Effector memory CD8-positive, alpha-beta T cell (primary cell): ENCODE results near the gene TACR1.
"Not testable (repeated sequence)": the region's sequence is repeated elsewhere in the genome, so short reads cannot be mapped to it uniquely, and the experiment has no call there.

Experiments
- ATAC-seq: fragments of 150-1000 bp; cut with Tn5 transposase; replicated peaks from 2 replicates; pipeline ENCODE4 v1.10.0; 2021; ENCODE audit warnings: mild to moderate bottlenecking, moderate library complexity
- DNase-seq, 3 experiments: peaks; one replicate each; pipeline ENCODE4 v3.0.0; 2021
- H3K27ac Mint-ChIP-seq, 2 donors: one replicate each; pipeline ENCODE4 v1.8.0; 2022; ENCODE audit warnings: mild to moderate bottlenecking in 2 of 2, mixed read lengths in 2 of 2, moderate library complexity in 2 of 2
- H3K27me3 Mint-ChIP-seq, 2 donors: one replicate each; pipeline ENCODE4 v1.8.0; 2022; ENCODE audit warnings: mixed read lengths in 2 of 2
- H3K36me3 Mint-ChIP-seq: one replicate; pipeline ENCODE4 v1.8.0; 2022; ENCODE audit warnings: mild to moderate bottlenecking, moderate library complexity, mixed read lengths; ENCODE audit not compliant: insufficient read depth
- H3K4me1 Mint-ChIP-seq, 2 donors: one replicate each; pipeline ENCODE4 v1.8.0; 2022; ENCODE audit warnings: low read depth in 2 of 2, mixed read lengths in 2 of 2
- H3K4me3 Mint-ChIP-seq, 2 donors: one replicate each; pipeline ENCODE4 v1.8.0; 2022; ENCODE audit warnings: mild to moderate bottlenecking in 2 of 2, mixed read lengths in 2 of 2, moderate library complexity in 2 of 2
- H3K9me3 Mint-ChIP-seq, 2 donors: one replicate each; pipeline ENCODE4 v1.8.0; 2022; ENCODE audit warnings: mixed read lengths in 2 of 2

TACR1 gene

DNA sequence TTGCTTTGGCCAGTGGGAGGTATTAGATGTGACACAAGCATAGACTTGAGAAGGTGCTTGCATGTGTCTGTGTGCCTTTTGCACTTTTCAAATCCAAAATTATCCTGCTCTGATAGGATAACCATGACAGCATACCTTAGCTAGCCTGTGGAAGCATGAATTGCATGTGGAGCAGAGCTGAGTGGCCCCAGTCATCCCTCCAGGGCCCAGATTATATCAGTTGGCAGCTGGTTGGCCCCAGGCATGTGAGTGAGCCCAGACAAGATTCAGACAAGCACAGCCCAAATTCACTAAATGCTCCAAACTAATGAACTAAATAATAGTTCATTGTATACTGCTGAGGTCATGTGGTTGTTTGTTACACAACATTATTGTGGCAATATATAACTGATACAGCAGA, 18.8 kb downstream of the TACR1 start:
- H3K4me1 Mint-ChIP-seq: no peaks in the 10 kb centered on the region
- ATAC-seq (no peak), DNase-seq (no peak)
- no peak overlapping the region for H3K4me3 Mint-ChIP-seq
- no peaks in the 10 kb centered on the region for H3K9me3 Mint-ChIP-seq
- no peak overlapping the region for H3K27ac Mint-ChIP-seq
- H3K27me3 Mint-ChIP-seq: peaks cover 0 to 7% of the 10 kb centered on the region in 2 donors
- H3K36me3 Mint-ChIP-seq: no peaks in the 10 kb centered on the region

DNA sequence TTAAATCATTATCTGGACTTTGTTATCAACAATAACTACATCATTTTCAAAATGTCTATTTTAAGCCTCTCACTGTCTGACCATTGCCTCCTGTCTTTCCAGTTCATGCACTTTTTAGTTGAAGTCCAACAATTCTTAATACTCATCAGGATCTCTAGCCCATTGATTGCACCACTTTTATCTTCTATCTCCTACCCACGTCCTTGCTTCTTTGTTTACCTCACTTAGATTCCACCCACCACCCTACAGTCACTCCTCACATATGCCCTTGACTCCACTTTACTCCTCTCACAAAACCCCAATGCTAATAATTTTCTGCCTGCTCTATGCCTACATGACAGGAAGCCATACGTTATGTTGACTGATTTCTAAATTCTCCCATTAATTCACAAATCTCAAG, 21.9 kb downstream of the TACR1 start:
- no peaks in the 10 kb centered on the region for H3K9me3 Mint-ChIP-seq

GRCh38 chr2:75175456-75175855, 23.9 kb downstream of the TACR1 start:
- Mint-ChIP-seq H3K36me3 (no peaks in the 10 kb centered on the region), H3K9me3 (no peaks in the 10 kb centered on the region), H3K27me3 (peaks cover 11% of the 10 kb centered on the region in 2 donors), H3K4me3 (no peak overlapping the region), H3K27ac (no peak overlapping the region), H3K4me1 (no peaks in the 10 kb centered on the region)
- DNase-seq: no peak
- ATAC-seq: no peak

More for the DNA sequence above, 21.9 kb downstream of the TACR1 start:
- no peak for ATAC-seq
- Mint-ChIP-seq H3K36me3 (no peaks in the 10 kb centered on the region), H3K27me3 (no peaks in the 10 kb centered on the region), H3K27ac (no peak overlapping the region), H3K4me3 (no peak overlapping the region), H3K4me1 (no peaks in the 10 kb centered on the region)
- no peak for DNase-seq

DNA sequence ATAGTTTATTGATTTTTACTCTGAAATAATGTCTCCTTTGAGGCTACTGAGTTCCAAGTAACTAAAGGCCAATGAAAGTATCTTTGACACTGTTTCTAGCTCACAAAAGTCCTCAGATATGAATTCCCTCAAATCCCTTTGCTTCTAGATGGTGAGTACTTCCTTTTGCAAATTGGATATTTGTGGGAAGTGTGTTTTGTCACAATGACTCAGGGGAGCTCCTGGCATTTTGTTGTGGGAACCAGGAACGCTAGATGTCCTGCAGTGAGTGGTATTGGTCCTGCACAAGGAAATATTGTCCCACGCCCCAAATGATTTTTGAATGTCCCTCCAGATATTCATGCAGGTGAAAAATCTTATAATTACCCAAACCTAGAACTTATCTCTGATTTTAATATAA, 24.3 kb downstream of the TACR1 start:
- Mint-ChIP-seq H3K36me3 (no peaks in the 10 kb centered on the region), H3K9me3 (no peaks in the 10 kb centered on the region), H3K27ac (no peak overlapping the region), H3K4me3 (no peak overlapping the region), H3K4me1 (no peaks in the 10 kb centered on the region), H3K27me3 (peaks cover 13% of the 10 kb centered on the region in 2 donors)
- DNase-seq (no peak), ATAC-seq (no peak)

GRCh38 chr2:75174519-75174918, 24.8 kb downstream of the TACR1 start:
- no peaks in the 10 kb centered on the region for H3K4me1 Mint-ChIP-seq
- no peak for ATAC-seq
- DNase-seq: no peak
- H3K27me3 Mint-ChIP-seq: peaks cover 13% of the 10 kb centered on the region in 2 donors
- H3K4me3 Mint-ChIP-seq: no peak overlapping the region
- no peaks in the 10 kb centered on the region for H3K9me3 Mint-ChIP-seq
- no peaks in the 10 kb centered on the region for H3K36me3 Mint-ChIP-seq
- no peak overlapping the region for H3K27ac Mint-ChIP-seq

DNA sequence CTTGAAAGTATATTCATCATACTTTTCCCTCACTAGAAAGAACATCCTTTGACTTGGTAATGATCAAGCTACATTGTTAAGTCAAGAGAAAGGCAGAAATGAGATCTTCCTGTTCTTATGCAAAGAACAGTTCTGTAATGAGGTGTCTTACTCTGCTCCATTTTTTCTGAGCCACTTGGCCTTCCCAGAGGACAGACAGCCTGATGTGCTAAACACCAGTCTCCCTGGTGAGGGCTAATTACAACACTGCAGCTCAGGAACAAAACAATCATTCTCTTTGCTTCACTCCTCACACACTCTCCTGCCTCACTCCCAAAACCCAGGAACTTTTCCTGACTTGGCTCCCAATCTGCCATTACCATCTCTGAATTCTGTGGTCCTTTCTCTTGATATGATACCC, 25.6 kb downstream of the TACR1 start:
- Mint-ChIP-seq H3K27me3 (peaks cover 13% of the 10 kb centered on the region in 2 donors), H3K36me3 (no peaks in the 10 kb centered on the region), H3K9me3 (no peaks in the 10 kb centered on the region), H3K4me3 (no peak overlapping the region), H3K27ac (no peak overlapping the region), H3K4me1 (no peaks in the 10 kb centered on the region)
- DNase-seq (no peak), ATAC-seq (no peak)

- peaks cover 13% of the 10 kb centered on the region in 2 donors for H3K27me3 Mint-ChIP-seq
- not testable (repeated sequence) for H3K4me3 Mint-ChIP-seq, H3K4me1 Mint-ChIP-seq, H3K36me3 Mint-ChIP-seq, H3K9me3 Mint-ChIP-seq, ATAC-seq, DNase-seq, H3K27ac Mint-ChIP-seq
Observed at GRCh38 chr2:75171423-75171822, 27.9 kb downstream of the TACR1 start.

- Mint-ChIP-seq H3K9me3 (no peaks in the 10 kb centered on the region), H3K27me3 (peaks cover 13% of the 10 kb centered on the region in 2 donors), H3K36me3 (no peaks in the 10 kb centered on the region), H3K4me1 (no peaks in the 10 kb centered on the region), H3K4me3 (no peak overlapping the region), H3K27ac (no peak overlapping the region)
- DNase-seq: no peak
- no peak for ATAC-seq
Observed at GRCh38 chr2:75170889-75171288, 28.4 kb downstream of the TACR1 start.

DNA sequence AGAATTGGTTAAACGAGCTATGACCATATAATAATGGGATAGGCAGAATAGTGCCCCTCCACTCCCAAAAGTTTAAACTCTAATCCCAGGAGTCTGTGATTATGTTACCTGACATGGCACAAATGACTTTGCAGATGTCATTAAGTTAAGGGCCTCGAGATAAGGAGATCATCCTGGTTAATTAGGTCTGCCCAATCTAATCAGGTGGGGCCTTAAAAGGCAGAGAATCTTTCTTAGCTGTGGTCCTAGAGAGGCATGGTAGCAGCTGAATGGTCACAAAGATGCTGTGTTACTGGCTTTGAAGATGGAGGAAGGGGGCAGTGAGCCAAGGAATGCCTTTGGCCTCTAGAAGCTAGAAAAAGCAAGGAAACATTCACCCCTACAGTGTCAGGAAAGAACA, 31.1 kb downstream of the TACR1 start:
- no peak for DNase-seq
- no peak overlapping the region for H3K4me3 Mint-ChIP-seq
- no peak for ATAC-seq

GRCh38 chr2:75166491-75166890, 32.8 kb downstream of the TACR1 start:
- ATAC-seq: no peak
- Mint-ChIP-seq H3K27me3 (peaks cover 12 to 16% of the 10 kb centered on the region in 2 donors), H3K4me1 (no peaks in the 10 kb centered on the region), H3K36me3 (no peaks in the 10 kb centered on the region), H3K9me3 (no peaks in the 10 kb centered on the region), H3K4me3 (no peak overlapping the region), H3K27ac (no peak overlapping the region)
- no peak for DNase-seq

More for the DNA sequence above, 31.1 kb downstream of the TACR1 start:
- H3K9me3 Mint-ChIP-seq: no peaks in the 10 kb centered on the region
- no peaks in the 10 kb centered on the region for H3K36me3 Mint-ChIP-seq
- peaks cover 13% of the 10 kb centered on the region in 2 donors for H3K27me3 Mint-ChIP-seq
- H3K4me1 Mint-ChIP-seq: no peaks in the 10 kb centered on the region
- H3K27ac Mint-ChIP-seq: no peak overlapping the region

GRCh38 chr2:75162897-75163296, 36.4 kb downstream of the TACR1 start:
- peaks cover 0 to 18% of the 10 kb centered on the region in 2 donors for H3K27me3 Mint-ChIP-seq

GRCh38 chr2:75162259-75162658, 37.1 kb downstream of the TACR1 start:
- ATAC-seq: no peak
- H3K36me3 Mint-ChIP-seq: no peaks in the 10 kb centered on the region
- peaks cover 0 to 18% of the 10 kb centered on the region in 2 donors for H3K27me3 Mint-ChIP-seq
- H3K4me3 Mint-ChIP-seq: no peak overlapping the region
- DNase-seq: no peak
- H3K9me3 Mint-ChIP-seq: no peaks in the 10 kb centered on the region
- H3K27ac Mint-ChIP-seq: no peak overlapping the region
- H3K4me1 Mint-ChIP-seq: no peaks in the 10 kb centered on the region

More at GRCh38 chr2:75162897-75163296, 36.4 kb downstream of the TACR1 start:
- H3K27ac Mint-ChIP-seq: no peak overlapping the region
- DNase-seq: no peak
- no peaks in the 10 kb centered on the region for H3K4me1 Mint-ChIP-seq
- no peak for ATAC-seq
- H3K36me3 Mint-ChIP-seq: no peaks in the 10 kb centered on the region
- no peaks in the 10 kb centered on the region for H3K9me3 Mint-ChIP-seq
- no peak overlapping the region for H3K4me3 Mint-ChIP-seq

DNA sequence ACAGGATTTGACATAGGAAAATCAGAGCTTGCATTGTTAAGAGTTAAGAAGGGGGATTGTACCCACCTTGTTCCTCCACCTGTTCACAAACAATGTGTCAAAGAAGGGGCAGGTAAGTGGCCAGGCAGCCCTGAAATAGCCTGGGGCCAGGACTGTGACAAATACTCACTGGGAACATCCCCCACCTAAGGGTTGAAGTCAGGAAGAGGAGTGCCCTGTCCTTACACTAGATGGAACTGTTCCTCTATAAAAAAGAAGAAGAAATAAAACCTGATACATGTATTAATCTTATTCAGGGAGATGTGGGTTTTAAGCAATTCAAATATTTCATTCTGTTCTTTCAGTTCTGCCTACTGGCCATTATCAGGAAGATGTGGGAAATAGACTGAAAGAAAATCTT, 41.9 kb downstream of the TACR1 start:
- H3K4me1 Mint-ChIP-seq: no peaks in the 10 kb centered on the region
- no peak overlapping the region for H3K4me3 Mint-ChIP-seq

GRCh38 chr2:75155115-75155514, 44.2 kb downstream of the TACR1 start:
- Mint-ChIP-seq H3K36me3 (no peaks in the 10 kb centered on the region), H3K9me3 (no peaks in the 10 kb centered on the region), H3K4me1 (no peaks in the 10 kb centered on the region), H3K27me3 (peaks cover 5 to 7% of the 10 kb centered on the region in 2 donors), H3K27ac (no peak overlapping the region), H3K4me3 (no peak overlapping the region)
- ATAC-seq (no peak), DNase-seq (no peak)

More for the DNA sequence above, 41.9 kb downstream of the TACR1 start:
- Mint-ChIP-seq H3K27ac (no peak overlapping the region), H3K36me3 (no peaks in the 10 kb centered on the region), H3K27me3 (peaks cover 5 to 14% of the 10 kb centered on the region in 2 donors), H3K9me3 (no peaks in the 10 kb centered on the region)
- DNase-seq (no peak), ATAC-seq (no peak)

DNA sequence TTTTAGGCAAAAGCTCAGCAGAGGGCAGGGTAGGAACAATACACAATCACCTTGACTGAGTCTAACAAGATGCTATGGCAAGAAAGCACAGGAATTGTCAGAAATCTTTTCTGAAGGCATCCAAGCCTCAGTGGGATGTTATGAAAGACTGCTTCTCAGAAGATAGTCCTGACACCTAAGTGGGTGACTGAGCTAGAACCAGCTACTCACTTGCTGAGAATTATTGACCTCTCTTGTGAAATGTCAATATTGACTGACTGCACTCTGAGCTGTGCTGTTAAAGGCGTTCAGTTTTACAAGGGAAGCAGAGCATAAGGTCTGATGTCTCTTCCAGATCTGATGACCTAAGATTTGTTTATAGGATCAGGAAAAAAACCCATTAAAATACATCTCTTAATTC, 46.1 kb downstream of the TACR1 start:
- Mint-ChIP-seq H3K36me3 (no peaks in the 10 kb centered on the region), H3K27ac (no peak overlapping the region), H3K4me1 (no peaks in the 10 kb centered on the region), H3K27me3 (peaks cover 0 to 5% of the 10 kb centered on the region in 2 donors), H3K9me3 (no peaks in the 10 kb centered on the region), H3K4me3 (no peak overlapping the region)
- DNase-seq (no peak), ATAC-seq (no peak)
